GM19043 (cell line): ENCODE data around the gene PCCA.
"Not testable (repeated sequence)": the region's sequence is repeated elsewhere in the genome, so short reads cannot be mapped to it uniquely, and the experiment has no call there.

Experiments used
- ATAC-seq: cut with Tn5 transposase; IDR thresholded peaks from one replicate; pipeline ENCODE4 v1.9.1; 2021; ENCODE audit warnings: low read depth; ENCODE audit not compliant: unreplicated experiment

PCCA gene

DNA sequence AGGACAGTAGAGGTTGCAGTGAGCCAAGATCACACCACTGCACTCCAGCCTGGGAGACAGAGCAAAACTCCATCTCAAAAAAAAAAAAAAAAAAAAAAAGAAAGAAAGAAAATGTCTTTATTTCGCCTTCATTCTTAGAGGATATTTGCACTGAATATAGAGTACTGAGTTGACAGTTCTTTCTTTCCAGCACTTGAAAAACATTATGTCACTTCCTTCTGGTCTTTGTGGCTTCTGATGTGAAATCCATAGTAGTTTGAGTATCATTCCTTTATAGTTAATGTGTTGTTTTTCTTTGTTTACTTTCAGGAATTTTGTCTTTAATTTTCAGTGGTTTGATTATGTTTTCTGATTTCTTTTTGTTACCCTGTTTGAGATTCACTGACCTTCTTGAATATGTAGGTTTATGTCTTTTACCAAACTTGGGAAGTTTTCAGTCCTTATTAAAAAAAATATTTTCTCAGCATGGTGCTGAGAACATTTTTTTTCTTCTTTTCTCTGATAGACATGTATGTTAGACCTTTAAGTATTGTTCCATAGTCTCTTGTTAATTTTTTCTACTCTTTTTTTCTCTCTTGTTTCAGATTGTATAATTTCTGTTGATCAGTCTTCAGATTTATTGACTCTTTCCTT lies 50.1 kb downstream of the PCCA start:
- no peak for ATAC-seq

DNA sequence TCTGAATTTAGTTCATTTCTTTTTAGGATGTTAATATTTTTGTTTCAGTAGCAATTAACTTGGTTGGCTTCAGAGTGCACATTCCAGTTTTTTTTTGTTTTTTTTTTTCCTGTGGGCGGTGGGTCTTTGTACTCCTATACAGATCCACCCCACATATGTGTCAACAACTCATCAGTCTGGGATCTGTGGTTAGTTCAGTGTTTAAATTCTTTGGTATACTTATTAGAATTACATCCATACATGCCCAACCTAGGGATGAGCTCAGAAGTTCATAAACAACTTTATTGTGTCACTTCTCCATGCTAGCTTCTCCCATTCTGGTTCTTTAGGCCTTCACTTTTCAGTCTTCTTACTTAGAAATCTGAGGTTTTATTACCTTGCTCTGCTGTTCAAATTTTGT lies 50.9 kb downstream of the PCCA start:
- ATAC-seq: no peak

DNA sequence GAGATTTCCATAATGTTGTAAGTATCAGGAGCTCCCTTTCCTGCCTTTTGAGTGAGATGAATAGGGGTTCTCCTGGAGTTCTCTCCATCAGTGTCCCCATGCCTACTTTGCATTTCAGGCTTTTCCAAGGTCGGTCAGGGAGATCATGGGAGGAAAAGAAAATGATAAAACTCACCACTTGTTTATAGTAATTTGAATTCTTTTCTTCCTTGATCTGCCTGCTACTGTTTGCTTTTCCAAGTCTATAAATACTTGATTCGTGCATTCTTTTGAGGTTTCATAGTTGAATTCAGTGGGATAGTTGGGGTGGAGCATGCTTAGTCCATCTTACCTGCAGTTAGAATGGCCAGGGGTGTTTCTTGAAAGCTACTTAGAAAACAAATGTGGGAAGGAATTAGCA lies 51.5 kb downstream of the PCCA start:
- ATAC-seq: no peak

DNA sequence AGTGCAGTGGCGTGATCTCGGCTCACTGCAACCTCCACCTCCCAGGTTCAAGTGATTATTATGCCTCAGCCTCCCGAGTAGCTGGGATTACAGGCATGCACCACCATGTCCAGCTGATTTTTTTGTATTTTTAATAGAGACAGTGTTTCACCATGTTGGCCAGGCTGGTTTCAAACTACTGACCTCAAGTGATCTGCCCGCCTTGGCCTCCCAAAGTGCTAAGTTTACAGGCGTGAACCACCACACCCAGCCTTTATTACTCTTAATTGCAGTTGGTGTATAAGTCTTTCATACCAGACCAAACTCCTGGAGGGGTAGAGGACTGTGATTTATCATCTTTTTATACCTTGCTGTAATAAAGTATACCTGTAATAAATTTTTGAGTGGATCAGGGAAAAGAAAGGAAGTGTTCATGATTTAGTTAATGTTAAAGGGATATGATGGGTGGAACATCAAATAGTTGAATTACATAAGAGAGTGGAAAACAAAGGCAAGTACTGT lies 52.6 kb downstream of the PCCA start:
- not testable (repeated sequence) for ATAC-seq

GRCh38 chr13:100146534-100146933 lies 57.6 kb downstream of the PCCA start:
- ATAC-seq: no peak

DNA sequence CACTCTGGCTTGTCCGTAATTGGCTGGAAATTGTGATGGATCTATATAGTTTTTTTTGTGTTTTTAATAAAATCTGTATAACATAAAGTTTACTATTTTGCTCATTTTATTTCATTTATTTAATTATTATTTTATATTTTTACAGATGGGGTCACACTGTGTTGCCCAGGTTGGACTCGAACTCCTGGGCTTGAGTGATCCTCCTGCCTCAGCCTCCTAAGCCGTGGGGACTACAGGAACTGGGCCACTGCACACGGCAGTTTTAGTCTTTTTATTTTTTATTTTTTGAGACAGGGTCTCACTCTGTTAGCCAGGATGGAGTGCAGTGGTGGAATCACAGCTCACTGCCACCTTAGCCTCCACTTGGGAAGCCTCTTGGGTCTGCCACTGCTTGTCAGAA lies 58.9 kb downstream of the PCCA start:
- no peak for ATAC-seq

GRCh38 chr13:100148422-100148821 lies 59.5 kb downstream of the PCCA start:
- no peak for ATAC-seq

- ATAC-seq: no peak
These were observed 60.5 kb downstream of the PCCA start for GRCh38 chr13:100149389-100149788.

- not testable (repeated sequence) for ATAC-seq
These were observed 61.8 kb downstream of the PCCA start for GRCh38 chr13:100150711-100151110.

DNA sequence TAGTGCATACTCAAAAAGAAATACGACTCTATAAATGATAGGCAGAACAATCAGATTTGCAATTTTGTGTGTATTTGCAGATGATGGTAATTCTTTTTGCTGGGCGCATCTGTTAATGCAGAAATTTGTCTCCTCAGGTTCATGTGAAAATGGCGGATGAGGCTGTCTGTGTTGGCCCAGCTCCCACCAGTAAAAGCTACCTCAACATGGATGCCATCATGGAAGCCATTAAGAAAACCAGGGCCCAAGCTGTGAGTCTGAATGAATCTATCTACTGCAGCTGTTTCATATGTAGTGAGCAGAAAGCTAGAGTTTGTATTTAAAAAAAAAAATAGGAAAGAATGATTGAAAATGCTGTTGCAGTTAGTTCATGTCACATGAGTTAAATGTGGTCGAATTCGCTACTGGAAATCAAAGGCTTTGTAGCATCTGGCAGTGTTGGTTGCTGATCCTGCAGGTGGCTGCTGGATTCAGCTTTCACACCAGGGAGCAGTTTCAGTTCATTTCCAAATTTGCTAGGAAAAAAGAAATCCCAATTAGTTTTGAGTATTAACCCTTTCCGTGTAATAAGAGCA lies 66.0 kb downstream of the PCCA start:
- no peak for ATAC-seq

GRCh38 chr13:100156788-100157187 lies 67.9 kb downstream of the PCCA start:
- no peak for ATAC-seq

GRCh38 chr13:100158569-100158968 lies 69.7 kb downstream of the PCCA start:
- ATAC-seq: no peak

GRCh38 chr13:100159584-100159983 lies 70.7 kb downstream of the PCCA start:
- ATAC-seq: no peak

GRCh38 chr13:100160450-100160849 lies 71.6 kb downstream of the PCCA start:
- no peak for ATAC-seq

DNA sequence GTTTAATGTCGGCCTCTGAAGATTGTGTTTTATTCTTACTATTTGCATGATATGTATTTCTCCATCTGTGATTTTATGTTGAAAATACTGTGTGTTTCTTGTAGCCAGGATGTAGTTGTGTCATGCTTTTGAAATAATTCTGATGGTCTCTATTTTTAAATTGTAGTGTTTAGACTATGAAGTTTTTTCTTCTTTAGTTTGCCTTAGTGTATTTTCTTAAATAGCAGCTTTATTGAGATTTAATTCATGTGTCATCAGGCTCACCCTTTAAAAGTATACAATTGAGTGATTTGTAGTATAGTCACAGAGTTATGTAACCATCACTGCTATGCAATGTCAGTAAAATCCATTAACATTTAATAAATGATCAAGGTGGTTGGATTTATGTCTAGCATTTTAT lies 74.5 kb downstream of the PCCA start:
- no peak for ATAC-seq

- ATAC-seq: no peak
These were observed 84.3 kb downstream of the PCCA start for GRCh38 chr13:100173203-100173602.

DNA sequence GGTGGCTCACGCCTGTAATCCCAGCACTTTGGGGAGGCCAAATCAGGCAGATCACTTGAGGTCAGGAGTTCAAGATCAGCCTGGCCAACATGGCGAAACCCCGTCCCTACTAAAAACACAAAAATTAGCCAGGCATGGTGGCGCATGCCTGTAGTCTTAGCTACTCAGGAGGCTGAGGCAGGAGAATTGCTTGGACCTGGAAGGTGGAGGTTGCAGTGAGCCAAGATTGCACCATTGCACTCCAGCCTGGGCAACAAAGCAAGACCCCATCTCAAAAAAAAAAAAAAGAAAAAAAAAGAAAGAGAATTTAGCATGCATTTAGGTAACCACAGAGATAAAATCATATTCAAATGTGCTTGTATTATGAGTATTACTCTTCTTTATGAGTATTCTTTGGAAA lies 85.6 kb downstream of the PCCA start:
- ATAC-seq: not testable (repeated sequence)

GRCh38 chr13:100175078-100175802 lies 86.3 kb downstream of the PCCA start:
- no peak for ATAC-seq

DNA sequence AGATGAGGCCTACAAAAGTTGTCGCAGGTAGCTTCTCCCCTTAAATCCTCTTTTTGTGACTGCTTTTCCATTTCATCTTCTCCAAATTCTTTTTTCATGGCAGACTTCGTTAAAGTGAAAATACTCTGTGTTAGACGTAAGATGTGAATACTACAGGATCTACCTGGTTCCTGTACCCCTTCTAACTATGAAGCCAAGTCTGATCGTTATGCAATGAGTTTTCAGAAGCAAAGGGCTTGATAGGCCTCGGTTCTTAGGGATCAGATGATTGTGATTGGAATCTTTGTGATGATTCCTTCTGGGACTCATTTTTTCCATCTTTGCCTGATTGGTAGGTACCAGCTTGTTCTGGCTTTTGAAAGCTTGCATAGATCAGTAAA lies 86.9 kb downstream of the PCCA start:
- no peak for ATAC-seq

- no peak for ATAC-seq
These were observed 88.0 kb downstream of the PCCA start for GRCh38 chr13:100176801-100177400.

- ATAC-seq: no peak
These were observed 89.4 kb downstream of the PCCA start for GRCh38 chr13:100178309-100178708.
